DMS 273 (cell line): Measurements from ENCODE around the gene TCTN1.
A peak's percentile ranks its signal among the peaks of the same experiment; 100 is the strongest.

Experiments
- DNase-seq: peaks from one replicate; lab custom pipeline; 2025; ENCODE audit not compliant: unreplicated experiment; lab: John Stamatoyannopoulos, UW

Gene TCTN1

GRCh38 chr12:110677206-110677911 is 63.4 kb downstream of the TCTN1 start:
- no peak for DNase-seq

GRCh38 chr12:110677982-110678381 is 64.1 kb downstream of the TCTN1 start:
- DNase-seq, result no peak

GRCh38 chr12:110679201-110679600 is 65.3 kb downstream of the TCTN1 start:
- DNase-seq, result no peak

GRCh38 chr12:110680032-110680431 is 66.1 kb downstream of the TCTN1 start:
- DNase-seq, result no peak

GRCh38 chr12:110683888-110684287 is 70.0 kb downstream of the TCTN1 start:
- no peak for DNase-seq

GRCh38 chr12:110684312-110684836 is 70.4 kb downstream of the TCTN1 start:
- peak; percentile 83 for DNase-seq

- DNase-seq, result no peak
Observed at GRCh38 chr12:110686294-110686903, 72.5 kb downstream of the TCTN1 start.

GRCh38 chr12:110687396-110688169 is 73.7 kb downstream of the TCTN1 start:
- DNase-seq, result no peak

- peak; percentile 14 for DNase-seq
Observed at GRCh38 chr12:110688446-110689280, 74.7 kb downstream of the TCTN1 start, which contains the start of gene HVCN1. Gene HVCN1, minus strand, starts transcription at chr12:110689115. Its CDS starts 5,870 bp downstream, at chr12:110683245.

- no peak for DNase-seq
Observed at GRCh38 chr12:110689281-110690126, 75.6 kb downstream of the TCTN1 start.

- DNase-seq, result no peak
Observed at GRCh38 chr12:110690127-110690430, 76.2 kb downstream of the TCTN1 start.

GRCh38 chr12:110693731-110694130 is 79.8 kb downstream of the TCTN1 start:
- DNase-seq, result peak; percentile 31

- peak; percentile 19 for DNase-seq
Observed at GRCh38 chr12:110694330-110694901, 80.5 kb downstream of the TCTN1 start.

- no peak for DNase-seq
Observed at GRCh38 chr12:110696283-110696682, 82.4 kb downstream of the TCTN1 start.

GRCh38 chr12:110697236-110697635 is 83.3 kb downstream of the TCTN1 start:
- no peak for DNase-seq

GRCh38 chr12:110698171-110698902 is 84.4 kb downstream of the TCTN1 start:
- peak; percentile 87 for DNase-seq
